ENCODE results near the gene SYNM.

DNA sequence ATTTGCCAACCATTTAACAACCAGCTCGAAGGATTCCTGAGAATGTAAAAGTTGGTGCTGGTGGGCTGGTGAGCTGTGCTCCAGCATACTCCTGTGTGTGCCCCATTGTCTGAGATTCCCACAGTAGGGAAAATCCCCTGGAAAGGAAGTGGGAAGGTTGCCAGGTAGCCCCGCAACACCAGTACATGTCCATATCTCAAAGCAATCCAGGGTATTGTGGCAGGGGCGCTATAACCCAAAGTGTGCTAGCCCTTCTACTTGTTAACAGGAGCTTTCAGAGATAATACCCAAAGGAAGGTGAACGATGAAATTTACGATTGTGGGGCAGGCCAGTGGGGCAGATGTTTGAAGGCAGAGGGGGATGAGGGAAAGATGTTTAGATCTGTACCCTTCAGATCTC, 42.7 kb upstream of the SYNM start:
- TF ChIP-seq, protein P1, sequence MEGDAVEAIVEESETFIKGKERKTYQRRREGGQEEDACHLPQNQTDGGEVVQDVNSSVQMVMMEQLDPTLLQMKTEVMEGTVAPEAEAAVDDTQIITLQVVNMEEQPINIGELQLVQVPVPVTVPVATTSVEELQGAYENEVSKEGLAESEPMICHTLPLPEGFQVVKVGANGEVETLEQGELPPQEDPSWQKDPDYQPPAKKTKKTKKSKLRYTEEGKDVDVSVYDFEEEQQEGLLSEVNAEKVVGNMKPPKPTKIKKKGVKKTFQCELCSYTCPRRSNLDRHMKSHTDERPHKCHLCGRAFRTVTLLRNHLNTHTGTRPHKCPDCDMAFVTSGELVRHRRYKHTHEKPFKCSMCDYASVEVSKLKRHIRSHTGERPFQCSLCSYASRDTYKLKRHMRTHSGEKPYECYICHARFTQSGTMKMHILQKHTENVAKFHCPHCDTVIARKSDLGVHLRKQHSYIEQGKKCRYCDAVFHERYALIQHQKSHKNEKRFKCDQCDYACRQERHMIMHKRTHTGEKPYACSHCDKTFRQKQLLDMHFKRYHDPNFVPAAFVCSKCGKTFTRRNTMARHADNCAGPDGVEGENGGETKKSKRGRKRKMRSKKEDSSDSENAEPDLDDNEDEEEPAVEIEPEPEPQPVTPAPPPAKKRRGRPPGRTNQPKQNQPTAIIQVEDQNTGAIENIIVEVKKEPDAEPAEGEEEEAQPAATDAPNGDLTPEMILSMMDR (IDR thresholded peaks at IDR 0.05) = no peak
- no peak for TF ChIP-seq POLR2A (IDR thresholded peaks at IDR 0.05)

All from body of pancreas (tissue), 4 donors.